Stimulated activated CD4-positive, alpha-beta T cell treated with anti-CD3 and anti-CD28 coated beads, Interleukin-15, amount 100 ng/mL, for 1 hour (primary cell): ENCODE data around the gene ABCC10.
"Not testable (repeated sequence)": the region's sequence is repeated elsewhere in the genome, so short reads cannot be mapped to it uniquely, and the experiment has no call there.

Experiments
- DNase-seq, 2 donors: peaks; one replicate each; pipeline ENCODE4 v3.0.0-alpha.2; 2020; ENCODE audit warnings: low read depth in 1 of 2, low spot score in 1 of 2

Gene ABCC10

DNA sequence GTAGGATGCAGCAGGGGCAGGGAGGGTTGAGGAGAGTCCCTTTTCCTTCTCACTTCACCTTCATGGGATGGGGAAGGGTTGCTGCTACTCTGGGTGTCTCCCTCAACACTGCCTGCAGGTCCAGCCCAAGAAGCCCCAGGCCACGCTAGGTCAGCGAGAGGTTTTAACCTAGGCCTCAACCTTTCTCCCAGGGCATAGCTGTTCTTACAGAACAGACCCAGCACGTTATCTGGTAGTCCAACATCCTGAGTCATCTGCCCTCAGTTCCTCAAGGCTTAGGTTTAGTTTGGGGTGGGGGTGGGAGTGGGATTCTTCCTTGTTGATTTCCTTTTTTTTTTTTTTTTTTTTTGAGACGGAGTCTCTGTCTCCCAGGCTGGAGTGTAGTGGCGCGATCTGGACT lies 67.0 kb downstream of the ABCC10 start:
- DNase-seq = no peak

DNA sequence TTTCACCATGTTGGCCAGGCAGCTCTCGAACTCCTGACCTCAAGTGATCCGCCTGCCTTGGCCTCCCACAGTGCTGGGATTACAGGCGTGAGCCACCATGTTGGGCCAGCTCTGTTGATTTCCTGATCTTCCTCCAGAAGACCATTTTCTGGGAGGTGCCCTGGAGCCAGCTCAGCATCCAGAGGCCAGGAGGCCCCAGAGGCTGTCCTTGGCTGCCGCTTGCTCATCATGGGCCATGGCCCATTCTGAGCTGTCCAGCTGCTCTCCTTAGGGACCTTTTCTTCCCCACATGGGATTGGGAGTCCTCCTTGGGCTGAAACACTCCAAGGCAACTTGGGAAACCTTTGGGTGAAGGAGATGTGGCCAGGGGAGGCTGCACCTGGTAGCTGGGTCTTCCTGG lies 67.4 kb downstream of the ABCC10 start:
- no peak for DNase-seq

DNA sequence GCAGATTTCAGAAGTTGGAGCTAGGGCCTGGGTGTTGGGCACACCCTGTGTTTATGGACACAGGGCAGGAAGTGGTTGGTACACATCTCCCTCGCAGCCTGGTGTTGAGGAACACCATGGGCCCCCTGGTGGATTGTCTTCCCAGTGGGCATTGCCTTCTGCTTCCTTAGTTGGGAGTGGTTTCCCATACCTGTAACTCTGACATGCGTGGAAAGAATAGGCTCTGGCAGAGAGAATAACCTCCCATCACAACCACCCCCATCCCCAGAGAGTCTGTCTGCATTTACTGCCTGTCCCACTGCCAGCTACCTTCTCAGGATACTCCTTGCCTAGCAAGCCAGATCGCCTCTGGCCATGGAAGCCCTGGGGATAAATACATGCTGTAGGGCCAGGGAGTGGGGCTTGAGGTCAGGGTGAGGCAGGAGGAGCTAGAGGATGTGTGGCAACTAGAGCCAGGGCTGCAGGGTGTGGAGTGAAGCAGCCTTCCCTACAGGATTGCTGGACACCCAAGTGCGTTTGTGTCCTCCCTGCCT lies 68.1 kb downstream of the ABCC10 start:
- no peak for DNase-seq

DNA sequence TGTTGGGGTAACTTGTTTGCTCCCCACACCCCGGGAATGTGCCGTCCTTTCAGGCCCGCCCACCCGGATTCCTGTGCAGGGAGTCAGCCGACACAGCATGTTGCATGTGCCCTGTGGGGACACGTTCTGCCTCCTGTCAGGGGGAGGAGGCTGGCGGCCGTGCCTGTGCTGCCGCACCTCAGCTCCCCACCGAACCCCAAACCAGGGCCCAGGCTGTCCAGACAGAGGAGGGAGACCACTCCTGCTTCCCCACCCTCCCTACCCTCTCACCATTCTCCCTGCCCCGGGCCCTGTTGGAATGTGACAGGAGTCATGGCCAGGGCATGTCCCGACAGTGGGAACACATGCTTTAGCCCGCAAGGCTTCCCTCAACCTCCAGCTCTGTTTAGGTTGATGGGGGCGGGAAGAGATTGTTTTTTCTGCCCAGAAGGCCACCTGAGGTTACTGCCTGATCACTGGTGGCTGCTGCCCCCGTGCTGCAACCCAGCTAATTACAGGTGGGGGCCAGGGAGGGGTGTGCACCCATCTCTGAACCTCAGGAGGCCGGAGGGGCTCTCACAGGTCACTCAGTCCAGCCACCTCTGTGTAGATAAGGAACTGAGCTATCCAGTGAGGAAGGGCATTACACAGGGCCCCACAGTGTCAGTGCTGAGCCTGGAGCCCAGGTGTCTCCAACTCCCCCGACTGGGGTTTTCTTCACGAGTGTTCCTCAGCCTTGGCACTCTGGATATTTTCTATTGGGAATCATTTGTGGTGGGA lies 69.2 kb downstream of the ABCC10 start:
- no peak for DNase-seq

- DNase-seq = no peak
These were observed 69.7 kb downstream of the ABCC10 start for GRCh38 chr6:43497129-43497396.

DNA sequence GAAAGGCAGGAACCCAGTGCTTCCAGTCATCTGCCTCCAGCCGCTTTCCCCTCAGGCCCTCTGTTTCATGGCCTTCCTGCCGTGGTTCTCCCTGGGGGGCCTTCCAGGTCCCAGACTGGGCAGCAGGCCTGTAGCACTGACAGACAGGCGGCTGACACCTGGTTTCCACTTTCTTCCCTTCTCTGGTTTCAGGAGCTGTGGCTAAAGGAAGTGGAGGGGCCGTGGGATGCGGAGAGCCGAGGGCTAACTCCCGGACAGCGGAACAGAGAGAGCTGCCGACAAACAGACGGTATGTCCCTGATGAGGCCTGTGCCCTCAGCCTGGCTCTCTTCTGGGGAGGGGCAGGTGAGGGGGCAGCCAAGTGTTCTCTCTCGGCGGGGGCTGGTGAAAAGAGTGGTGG lies 70.3 kb downstream of the ABCC10 start:
- DNase-seq = no peak

DNA sequence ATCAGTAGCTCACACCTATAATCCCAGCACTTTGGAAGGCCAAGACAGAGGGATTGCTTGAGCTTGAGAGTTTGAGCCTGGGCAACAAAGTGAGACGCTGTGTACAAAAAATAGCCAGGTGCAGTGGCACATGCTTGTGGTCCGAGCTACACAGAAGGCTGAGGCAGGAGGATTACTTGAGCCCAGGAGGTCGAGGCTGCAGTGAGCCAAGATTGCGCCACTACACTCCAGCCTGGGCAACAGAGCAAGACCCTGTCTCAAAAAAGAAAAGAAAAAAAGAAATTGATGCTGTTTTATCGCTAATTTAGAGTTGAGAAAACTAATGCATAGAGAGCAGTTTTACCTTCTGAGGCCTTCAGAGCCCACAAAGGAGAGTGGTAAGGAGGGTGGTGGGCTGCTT lies 71.0 kb downstream of the ABCC10 start:
- not testable (repeated sequence) for DNase-seq

DNA sequence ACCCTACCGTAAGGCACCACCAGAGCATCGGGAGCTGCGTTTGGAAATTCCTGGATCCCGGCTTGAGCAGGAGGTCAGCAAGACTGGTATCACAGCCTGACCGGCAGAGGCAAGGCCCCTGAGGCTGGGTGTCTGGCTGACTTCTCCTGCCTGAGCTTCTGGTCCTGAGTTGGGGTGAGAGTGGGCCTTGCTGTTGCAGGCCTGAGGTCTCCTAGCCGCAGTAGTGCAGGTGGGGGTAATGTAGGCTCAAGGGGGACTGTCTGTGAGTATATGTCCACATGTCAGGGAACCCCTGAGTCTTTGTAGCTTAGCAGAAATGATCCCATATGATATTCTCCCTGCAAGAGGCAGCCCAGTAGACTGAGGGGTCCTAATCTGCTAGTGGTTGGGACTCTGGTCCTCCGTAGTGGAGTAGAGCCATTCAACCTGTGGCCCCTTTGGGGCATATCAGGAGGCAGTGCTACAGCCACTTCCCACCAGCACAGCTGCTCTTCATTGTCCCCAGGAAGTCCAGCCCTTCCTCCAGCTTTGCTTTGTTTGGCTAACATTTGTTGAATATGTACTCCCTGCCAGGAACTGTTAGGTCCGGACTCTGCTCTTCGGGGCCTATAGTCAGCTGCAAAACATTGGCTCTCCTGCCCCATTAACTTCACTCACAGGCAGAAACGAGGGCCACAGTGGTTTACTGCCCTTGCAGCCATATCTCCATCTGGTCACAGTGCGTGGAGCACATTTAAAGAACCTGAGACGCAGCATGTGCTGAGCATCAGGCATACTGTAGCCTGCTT lies 71.9 kb downstream of the ABCC10 start:
- DNase-seq = no peak
